ENCODE measurements around the gene MAML3. TPM values are rescaled to one million over a fixed set of nuclear protein-coding genes. Genes with fewer than 3 reads are reported as not detected.
A peak's percentile ranks its signal among the peaks of the same experiment; 100 is the strongest.

Gene MAML3
- total RNA-seq, 6 experiments from 2014 or later, result 1.2 to 1.9 (median 1.6) TPM

- DNase-seq, result no peak
- no peak for TF ChIP-seq CTCF (IDR thresholded peaks at IDR 0.05)
- no peaks in the 10 kb centered on the region for H3K36me3 Mint-ChIP-seq (ENCODE audit: low read depth)
These were observed 40.3 kb downstream of the MAML3 start for GRCh38 chr4:140113653-140114052.

GRCh38 chr4:140112576-140112975 lies 41.4 kb downstream of the MAML3 start:
- H3K27ac Mint-ChIP-seq, result peak overlapping the region; percentile 19; the same call in 1 of the 2 replicates
- no peaks in the 10 kb centered on the region; the same call in 1 of the 2 replicates for H3K27me3 Mint-ChIP-seq (ENCODE audit: insufficient read depth)
- TF ChIP-seq CTCF (IDR thresholded peaks at IDR 0.05), result no peak
- no peak for DNase-seq
- peak overlapping the region; percentile 25; the same call in 1 of the 2 replicates for H3K4me3 Mint-ChIP-seq
- no peaks in the 10 kb centered on the region for H3K9me3 Mint-ChIP-seq
- no peaks in the 10 kb centered on the region for H3K36me3 Mint-ChIP-seq (ENCODE audit: low read depth)
- H3K4me1 Mint-ChIP-seq (ENCODE audit: low read depth), result peaks cover 55% of the 10 kb centered on the region

More at GRCh38 chr4:140113653-140114052, 40.3 kb downstream of the MAML3 start:
- Mint-ChIP-seq H3K27me3 (ENCODE audit: insufficient read depth) (no peaks in the 10 kb centered on the region; the same call in none of the 2 replicates), H3K4me3 (no peak overlapping the region), H3K27ac (no peak overlapping the region), H3K9me3 (no peaks in the 10 kb centered on the region), H3K4me1 (ENCODE audit: low read depth) (peaks cover 55% of the 10 kb centered on the region)

- H3K4me3 Mint-ChIP-seq, result no peak overlapping the region
- no peaks in the 10 kb centered on the region for H3K36me3 Mint-ChIP-seq (ENCODE audit: low read depth)
- peaks cover 45% of the 10 kb centered on the region for H3K4me1 Mint-ChIP-seq (ENCODE audit: low read depth)
- H3K27ac Mint-ChIP-seq, result no peak overlapping the region
- no peak for DNase-seq
- TF ChIP-seq CTCF (IDR thresholded peaks at IDR 0.05), result no peak
- H3K27me3 Mint-ChIP-seq (ENCODE audit: insufficient read depth), result no peaks in the 10 kb centered on the region; the same call in 1 of the 2 replicates
- no peaks in the 10 kb centered on the region for H3K9me3 Mint-ChIP-seq
These were observed 42.7 kb downstream of the MAML3 start for GRCh38 chr4:140111256-140111655.

GRCh38 chr4:140110542-140111215 lies 43.3 kb downstream of the MAML3 start:
- Mint-ChIP-seq H3K4me3 (no peak overlapping the region), H3K4me1 (ENCODE audit: low read depth) (peaks cover 44% of the 10 kb centered on the region), H3K27ac (no peak overlapping the region), H3K27me3 (ENCODE audit: insufficient read depth) (no peaks in the 10 kb centered on the region; the same call in 1 of the 2 replicates), H3K36me3 (ENCODE audit: low read depth) (no peaks in the 10 kb centered on the region), H3K9me3 (no peaks in the 10 kb centered on the region)
- DNase-seq, result no peak
- no peak for TF ChIP-seq CTCF (IDR thresholded peaks at IDR 0.05)

- no peak for DNase-seq
- no peak overlapping the region for H3K27ac Mint-ChIP-seq
- peaks cover 36% of the 10 kb centered on the region for H3K4me1 Mint-ChIP-seq (ENCODE audit: low read depth)
- H3K4me3 Mint-ChIP-seq, result no peak overlapping the region
- H3K36me3 Mint-ChIP-seq (ENCODE audit: low read depth), result no peaks in the 10 kb centered on the region
- no peak for TF ChIP-seq CTCF (IDR thresholded peaks at IDR 0.05)
- no peaks in the 10 kb centered on the region for H3K9me3 Mint-ChIP-seq
- H3K27me3 Mint-ChIP-seq (ENCODE audit: insufficient read depth), result no peaks in the 10 kb centered on the region; the same call in 1 of the 2 replicates
These were observed 44.2 kb downstream of the MAML3 start for GRCh38 chr4:140109737-140110136.

Measured in HFFc6 (cell line).